LNCaP clone FGC (cell line): ENCODE results near the gene SDR9C7.
"Not testable (repeated sequence)": the region's sequence is repeated elsewhere in the genome, so short reads cannot be mapped to it uniquely, and the experiment has no call there.

Experiments
- DNase-seq: peaks from one replicate; pipeline ENCODE4 v3.0.0-alpha.2; 2011; ENCODE audit warnings: low read depth
- H3K4me3 ChIP-seq: 2 replicates; pipeline ENCODE4 v1.5.1; 2011; ENCODE audit warnings: mild to moderate bottlenecking, low read depth, low read length, control low read depth
- TF ChIP-seq, protein P1 (sequence below): IDR thresholded peaks from 2 replicates; pipeline ENCODE4 v1.5.1; 2012; ENCODE audit warnings: mild to moderate bottlenecking; ENCODE audit not compliant: control insufficient read depth, insufficient read depth; ENCODE audit errors: extremely low read depth

SDR9C7 gene

DNA sequence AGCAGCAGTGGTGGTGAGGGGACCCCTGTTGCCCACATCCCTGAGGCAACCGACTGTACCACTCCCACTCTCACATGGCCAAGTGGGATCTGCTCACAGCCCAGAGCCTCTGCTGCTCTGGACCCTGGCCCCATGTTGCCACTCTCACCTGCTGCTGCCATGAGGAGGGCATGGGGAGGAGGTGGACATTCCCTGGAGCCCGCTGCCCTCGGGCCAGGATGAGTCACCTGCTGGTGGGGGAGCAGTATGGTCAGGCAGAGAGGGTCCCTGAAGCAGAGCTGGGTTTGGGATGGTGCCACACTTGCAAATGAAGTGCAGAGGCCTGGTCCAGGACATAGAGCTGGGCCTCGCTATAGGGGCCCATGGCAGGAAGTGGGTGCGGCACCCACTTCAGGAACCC, 26.1 kb downstream of the SDR9C7 start:
- DNase-seq = no peak
- TF ChIP-seq, protein P1, sequence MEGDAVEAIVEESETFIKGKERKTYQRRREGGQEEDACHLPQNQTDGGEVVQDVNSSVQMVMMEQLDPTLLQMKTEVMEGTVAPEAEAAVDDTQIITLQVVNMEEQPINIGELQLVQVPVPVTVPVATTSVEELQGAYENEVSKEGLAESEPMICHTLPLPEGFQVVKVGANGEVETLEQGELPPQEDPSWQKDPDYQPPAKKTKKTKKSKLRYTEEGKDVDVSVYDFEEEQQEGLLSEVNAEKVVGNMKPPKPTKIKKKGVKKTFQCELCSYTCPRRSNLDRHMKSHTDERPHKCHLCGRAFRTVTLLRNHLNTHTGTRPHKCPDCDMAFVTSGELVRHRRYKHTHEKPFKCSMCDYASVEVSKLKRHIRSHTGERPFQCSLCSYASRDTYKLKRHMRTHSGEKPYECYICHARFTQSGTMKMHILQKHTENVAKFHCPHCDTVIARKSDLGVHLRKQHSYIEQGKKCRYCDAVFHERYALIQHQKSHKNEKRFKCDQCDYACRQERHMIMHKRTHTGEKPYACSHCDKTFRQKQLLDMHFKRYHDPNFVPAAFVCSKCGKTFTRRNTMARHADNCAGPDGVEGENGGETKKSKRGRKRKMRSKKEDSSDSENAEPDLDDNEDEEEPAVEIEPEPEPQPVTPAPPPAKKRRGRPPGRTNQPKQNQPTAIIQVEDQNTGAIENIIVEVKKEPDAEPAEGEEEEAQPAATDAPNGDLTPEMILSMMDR = no peak
- no peak overlapping the region for H3K4me3 ChIP-seq

DNA sequence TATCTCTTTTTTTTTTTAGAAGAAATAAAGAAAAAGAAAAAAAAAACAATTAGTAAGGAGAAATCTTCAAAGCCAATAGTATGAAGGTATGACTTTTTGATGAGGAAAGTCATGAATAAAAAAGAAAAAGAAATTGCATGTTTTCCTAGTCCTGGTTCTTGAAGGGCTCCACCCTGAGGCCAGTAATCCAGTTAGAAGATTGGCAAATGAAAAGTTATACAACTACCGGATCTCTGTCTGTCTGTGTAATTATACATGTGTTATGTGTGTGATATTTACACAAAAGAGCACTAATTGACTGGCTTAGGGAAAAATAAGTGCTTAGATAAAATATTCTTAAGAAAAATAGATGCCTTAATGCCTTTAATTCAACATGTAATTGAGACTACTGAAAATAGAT, 28.4 kb downstream of the SDR9C7 start:
- TF ChIP-seq, protein P1 = no peak
- no peak for DNase-seq
- no peak overlapping the region for H3K4me3 ChIP-seq

DNA sequence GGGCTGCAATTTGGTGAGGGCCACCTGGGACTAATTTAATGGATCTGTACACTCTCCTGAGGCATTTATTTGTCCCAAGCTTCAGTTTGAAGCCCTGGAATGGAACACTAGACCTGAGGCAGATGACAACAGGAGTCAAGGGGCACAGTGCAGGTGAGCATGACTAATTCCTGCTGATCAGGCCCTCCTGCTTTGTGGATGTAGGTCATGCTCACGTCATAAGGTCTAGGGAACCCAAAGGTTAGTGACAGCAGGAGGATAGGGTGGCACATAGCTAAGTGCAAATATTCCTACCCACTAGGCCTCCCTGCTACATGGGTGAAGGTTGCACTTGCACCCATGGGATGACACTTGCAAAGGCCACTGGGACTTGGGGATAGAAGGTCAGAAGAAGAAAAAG, 30.8 kb downstream of the SDR9C7 start:
- H3K4me3 ChIP-seq = no peak overlapping the region
- TF ChIP-seq, protein P1 = no peak
- no peak for DNase-seq

- DNase-seq, H3K4me3 ChIP-seq: not testable (repeated sequence)
These were observed 32.9 kb downstream of the SDR9C7 start for GRCh38 chr12:56901313-56901712.

DNA sequence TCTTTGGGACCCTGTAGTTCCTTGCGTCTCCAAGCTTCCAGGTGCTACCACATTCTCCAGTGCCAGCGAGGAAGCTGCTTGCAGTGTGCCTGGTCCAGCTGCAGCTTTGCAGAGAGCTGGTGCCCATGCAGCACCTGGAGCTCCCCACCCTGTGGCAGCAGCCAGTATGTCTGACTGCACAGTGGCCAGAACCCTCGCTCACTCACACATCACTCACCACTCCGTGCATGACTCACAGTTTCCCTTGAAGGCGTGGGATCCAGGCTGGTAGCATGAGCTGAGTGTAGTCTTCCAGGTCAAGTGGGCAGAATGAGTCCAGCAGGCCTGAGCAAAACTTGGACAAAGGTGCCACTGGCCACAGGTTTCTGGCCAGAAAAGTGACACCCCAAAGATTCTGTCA, 33.6 kb downstream of the SDR9C7 start:
- no peak for DNase-seq
- H3K4me3 ChIP-seq = no peak overlapping the region
- TF ChIP-seq, protein P1 = no peak

GRCh38 chr12:56898938-56899337, 35.3 kb downstream of the SDR9C7 start:
- no peak overlapping the region for H3K4me3 ChIP-seq
- no peak for DNase-seq
- TF ChIP-seq, protein P1 = no peak

DNA sequence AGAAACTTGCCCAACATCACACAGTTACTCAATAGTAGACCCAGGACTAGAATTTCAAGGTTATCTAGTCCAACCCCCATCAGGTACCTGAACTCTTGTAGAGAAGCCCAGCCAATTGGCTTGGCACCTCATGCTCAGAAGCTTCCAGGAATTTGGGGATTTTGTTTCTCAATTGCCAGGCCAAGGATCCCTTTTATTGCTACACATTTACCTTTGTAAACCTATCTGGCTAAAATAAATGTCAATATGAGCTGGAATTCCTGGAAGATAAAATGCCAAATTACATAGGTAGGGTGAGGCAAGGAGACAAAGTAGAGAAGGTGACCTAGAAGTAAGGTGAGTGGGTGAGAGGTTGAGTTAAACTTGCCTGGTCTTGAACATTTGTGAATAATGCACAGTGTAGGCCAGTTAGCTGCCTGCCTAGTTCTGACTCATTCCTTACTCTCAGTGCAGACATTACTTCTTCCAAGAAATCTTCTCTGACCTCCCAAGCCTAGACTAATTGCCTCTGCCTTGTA, 36.3 kb downstream of the SDR9C7 start:
- DNase-seq = no peak
- TF ChIP-seq, protein P1 = no peak
- H3K4me3 ChIP-seq = no peak overlapping the region
